Endothelial cell of umbilical vein (primary cell): ENCODE measurements around the gene THSD7B.

Experiments used
- FOS ChIP-seq: IDR thresholded peaks from 2 replicates; pipeline ENCODE4 v1.6.1; 2011; ENCODE audit warnings: mild to moderate bottlenecking, low read length, moderate library complexity, borderline replicate concordance; ENCODE audit not compliant: insufficient read depth
- MYC ChIP-seq: IDR thresholded peaks from one replicate; pipeline ENCODE4 v1.6.1; 2011; ENCODE audit warnings: mild to moderate bottlenecking, low read depth, low read length
- POLR2A ChIP-seq: IDR thresholded peaks from 2 replicates; pipeline ENCODE4 v1.6.1; 2012; ENCODE audit warnings: low read depth, mild to moderate bottlenecking, control low read depth, low read length
- TF ChIP-seq, protein P1 (sequence below), 2 donors: IDR thresholded peaks; 1 replicate in 1 of 2; 2 replicates in 1 of 2; pipeline ENCODE4 v1.5.1; 2011; ENCODE audit warnings: low read length in 2 of 2, mild to moderate bottlenecking in 2 of 2, moderate library complexity in 2 of 2, control low read depth in 1 of 2, inconsistent platforms in 1 of 2, low read depth in 1 of 2; ENCODE audit not compliant: insufficient read depth in 1 of 2; ENCODE audit errors: extremely low read depth in 1 of 2

DNA sequence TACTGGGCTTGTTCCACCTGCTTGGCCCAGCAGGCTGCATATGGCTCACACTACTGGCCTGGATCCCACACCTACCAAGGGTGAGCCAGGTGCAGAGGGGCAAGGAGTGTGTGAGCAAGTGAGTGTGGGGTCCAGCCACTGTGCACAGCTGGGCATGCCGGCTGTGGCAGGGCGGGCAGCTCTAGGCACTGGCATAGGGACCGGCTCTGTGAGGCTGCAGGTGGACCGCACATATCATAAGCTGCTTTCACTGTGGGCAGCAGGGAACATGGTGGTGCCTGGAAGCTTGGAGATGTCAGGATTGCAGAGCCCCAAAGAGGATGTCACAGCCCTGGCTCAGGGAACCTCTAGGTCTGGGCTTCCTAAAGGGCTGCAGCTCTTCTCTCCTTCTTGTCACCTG, 154.3 kb downstream of the THSD7B start:
- TF ChIP-seq, protein P1, sequence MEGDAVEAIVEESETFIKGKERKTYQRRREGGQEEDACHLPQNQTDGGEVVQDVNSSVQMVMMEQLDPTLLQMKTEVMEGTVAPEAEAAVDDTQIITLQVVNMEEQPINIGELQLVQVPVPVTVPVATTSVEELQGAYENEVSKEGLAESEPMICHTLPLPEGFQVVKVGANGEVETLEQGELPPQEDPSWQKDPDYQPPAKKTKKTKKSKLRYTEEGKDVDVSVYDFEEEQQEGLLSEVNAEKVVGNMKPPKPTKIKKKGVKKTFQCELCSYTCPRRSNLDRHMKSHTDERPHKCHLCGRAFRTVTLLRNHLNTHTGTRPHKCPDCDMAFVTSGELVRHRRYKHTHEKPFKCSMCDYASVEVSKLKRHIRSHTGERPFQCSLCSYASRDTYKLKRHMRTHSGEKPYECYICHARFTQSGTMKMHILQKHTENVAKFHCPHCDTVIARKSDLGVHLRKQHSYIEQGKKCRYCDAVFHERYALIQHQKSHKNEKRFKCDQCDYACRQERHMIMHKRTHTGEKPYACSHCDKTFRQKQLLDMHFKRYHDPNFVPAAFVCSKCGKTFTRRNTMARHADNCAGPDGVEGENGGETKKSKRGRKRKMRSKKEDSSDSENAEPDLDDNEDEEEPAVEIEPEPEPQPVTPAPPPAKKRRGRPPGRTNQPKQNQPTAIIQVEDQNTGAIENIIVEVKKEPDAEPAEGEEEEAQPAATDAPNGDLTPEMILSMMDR (IDR thresholded peaks at IDR 0.05; ENCODE audit: extremely low read depth in 1 of 2, insufficient read depth in 1 of 2, low read depth in 1 of 2, low read length in 2 of 2), result no peak
- TF ChIP-seq MYC (no peak), FOS (no peak), POLR2A (no peak)
